Bronchial epithelial cell (primary cell): ENCODE data around the gene ZNF850. TPM values are rescaled to one million over a fixed set of nuclear protein-coding genes. Genes with fewer than 3 reads are reported as not detected.
A peak's percentile ranks its signal among the peaks of the same experiment; 100 is the strongest.
"Not testable (repeated sequence)": the region's sequence is repeated elsewhere in the genome, so short reads cannot be mapped to it uniquely, and the experiment has no call there.

ENCODE experiments used
- DNase-seq: peaks from one replicate; pipeline ENCODE4 v3.0.0-alpha.2; 2010; ENCODE audit warnings: low read depth
- FAIRE-seq: peaks from 2 replicates; lab custom pipeline; 2011; peaks lifted over from hg19 to GRCh38; lab: Jason Lieb, UNC
- H3K27me3 ChIP-seq: 2 replicates; pipeline ENCODE4 v1.5.1; 2011; ENCODE audit warnings: low read length; ENCODE audit not compliant: control insufficient read depth, insufficient read depth
- H3K36me3 ChIP-seq: 2 replicates; pipeline ENCODE4 v1.5.1; 2011; ENCODE audit warnings: low read length; ENCODE audit not compliant: control insufficient read depth, insufficient read depth
- H3K4me3 ChIP-seq: 2 replicates; pipeline ENCODE4 v1.5.1; 2011; ENCODE audit warnings: mild to moderate bottlenecking, low read depth, low read length, control low read depth
- total RNA-seq: library from RNA; depleted of rRNA; stranded (reverse); fragments of >200 nt; gene quantifications from 2 replicates; pipeline ENCODE4 v1.2.1, GENCODE V29; 2014
- TF ChIP-seq, protein P1 (sequence below): IDR thresholded peaks from 2 replicates; pipeline ENCODE4 v1.5.1; 2011; ENCODE audit warnings: mild to moderate bottlenecking, moderate library complexity, low read length, control low read depth, inconsistent platforms; ENCODE audit not compliant: insufficient read depth, severe bottlenecking

ZNF850 gene
- total RNA-seq, 1 donor from 2014 or later = 1.6 TPM

GRCh38 chr19:36745870-36746269 lies 26.7 kb downstream of the ZNF850 start:
- Histone ChIP-seq H3K4me3 (no peak overlapping the region), H3K27me3 (no peaks in the 10 kb centered on the region), H3K36me3 (no peaks in the 10 kb centered on the region)
- DNase-seq (peak; percentile 38), FAIRE-seq (no peak)
- TF ChIP-seq, protein P1, sequence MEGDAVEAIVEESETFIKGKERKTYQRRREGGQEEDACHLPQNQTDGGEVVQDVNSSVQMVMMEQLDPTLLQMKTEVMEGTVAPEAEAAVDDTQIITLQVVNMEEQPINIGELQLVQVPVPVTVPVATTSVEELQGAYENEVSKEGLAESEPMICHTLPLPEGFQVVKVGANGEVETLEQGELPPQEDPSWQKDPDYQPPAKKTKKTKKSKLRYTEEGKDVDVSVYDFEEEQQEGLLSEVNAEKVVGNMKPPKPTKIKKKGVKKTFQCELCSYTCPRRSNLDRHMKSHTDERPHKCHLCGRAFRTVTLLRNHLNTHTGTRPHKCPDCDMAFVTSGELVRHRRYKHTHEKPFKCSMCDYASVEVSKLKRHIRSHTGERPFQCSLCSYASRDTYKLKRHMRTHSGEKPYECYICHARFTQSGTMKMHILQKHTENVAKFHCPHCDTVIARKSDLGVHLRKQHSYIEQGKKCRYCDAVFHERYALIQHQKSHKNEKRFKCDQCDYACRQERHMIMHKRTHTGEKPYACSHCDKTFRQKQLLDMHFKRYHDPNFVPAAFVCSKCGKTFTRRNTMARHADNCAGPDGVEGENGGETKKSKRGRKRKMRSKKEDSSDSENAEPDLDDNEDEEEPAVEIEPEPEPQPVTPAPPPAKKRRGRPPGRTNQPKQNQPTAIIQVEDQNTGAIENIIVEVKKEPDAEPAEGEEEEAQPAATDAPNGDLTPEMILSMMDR = no peak

DNA sequence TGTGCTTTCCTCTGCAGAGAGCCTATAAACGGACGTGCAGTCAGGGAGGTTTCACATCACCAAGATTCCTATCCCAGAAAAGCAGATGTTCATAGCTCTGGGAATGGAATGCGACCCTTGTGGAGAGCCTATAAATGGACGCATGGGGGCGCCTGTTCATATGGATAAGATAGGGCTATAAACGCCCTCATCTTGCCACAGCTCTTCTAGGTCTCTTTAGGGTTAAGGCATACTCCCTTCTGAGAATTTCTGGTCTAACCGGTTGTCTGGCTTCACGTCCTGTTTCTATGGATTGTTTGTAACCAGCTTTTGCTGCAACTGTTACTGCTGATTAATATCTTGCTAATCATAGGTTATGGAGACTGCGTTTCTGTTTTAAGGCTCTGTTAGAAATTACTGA lies 36.4 kb downstream of the ZNF850 start:
- DNase-seq = not testable (repeated sequence)

DNA sequence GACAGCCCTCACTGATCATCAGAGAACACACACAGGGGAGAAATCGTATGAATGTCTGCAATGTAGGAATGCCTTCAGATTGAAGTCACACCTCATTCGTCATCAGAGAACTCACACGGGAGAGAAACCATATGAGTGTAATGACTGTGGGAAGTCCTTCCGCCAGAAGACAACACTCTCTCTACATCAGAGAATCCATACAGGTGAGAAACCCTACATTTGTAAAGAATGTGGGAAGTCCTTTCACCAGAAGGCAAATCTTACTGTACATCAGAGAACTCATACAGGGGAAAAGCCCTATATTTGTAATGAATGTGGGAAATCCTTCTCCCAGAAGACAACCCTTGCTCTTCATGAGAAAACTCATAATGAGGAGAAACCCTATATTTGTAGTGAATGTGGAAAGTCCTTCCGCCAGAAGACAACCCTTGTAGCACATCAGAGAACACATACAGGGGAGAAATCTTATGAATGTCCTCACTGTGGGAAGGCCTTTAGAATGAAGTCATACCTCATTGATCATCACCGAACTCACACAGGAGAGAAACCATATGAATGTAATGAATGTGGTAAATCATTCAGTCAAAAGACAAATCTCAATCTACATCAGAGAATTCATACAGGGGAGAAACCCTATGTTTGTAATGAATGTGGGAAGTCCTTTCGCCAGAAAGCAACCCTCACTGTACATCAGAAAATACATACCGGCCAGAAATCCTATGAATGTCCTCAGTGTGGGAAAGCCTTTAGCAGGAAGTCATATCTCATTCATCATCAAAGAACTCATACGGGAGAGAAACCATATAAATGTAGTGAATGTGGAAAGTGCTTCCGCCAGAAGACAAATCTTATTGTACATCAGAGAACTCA lies 52.7 kb downstream of the ZNF850 start:
- Histone ChIP-seq H3K4me3 (no peak overlapping the region), H3K36me3 (peaks cover 6% of the 10 kb centered on the region), H3K27me3 (no peaks in the 10 kb centered on the region)
- TF ChIP-seq, protein P1 = no peak
- FAIRE-seq = no peak
- no peak for DNase-seq

More for the DNA sequence above, 36.4 kb downstream of the ZNF850 start:
- H3K36me3 ChIP-seq, H3K4me3 ChIP-seq, FAIRE-seq, H3K27me3 ChIP-seq: not testable (repeated sequence)

GRCh38 chr19:36709423-36709822 lies 63.2 kb downstream of the ZNF850 start:
- TF ChIP-seq, protein P1 = no peak
- no peak overlapping the region for H3K4me3 ChIP-seq
- peaks cover 10% of the 10 kb centered on the region for H3K36me3 ChIP-seq
- FAIRE-seq (no peak), DNase-seq (no peak)
- H3K27me3 ChIP-seq = no peaks in the 10 kb centered on the region

- Histone ChIP-seq H3K36me3 (peaks cover 3% of the 10 kb centered on the region), H3K4me3 (no peak overlapping the region), H3K27me3 (no peaks in the 10 kb centered on the region)
- FAIRE-seq = no peak
- no peak for DNase-seq
- TF ChIP-seq, protein P1 = no peak
Measured at GRCh38 chr19:36707134-36707533, 65.5 kb downstream of the ZNF850 start.

GRCh38 chr19:36688058-36688457 lies 84.5 kb downstream of the ZNF850 start:
- DNase-seq (peak; percentile 5), FAIRE-seq (no peak)
- TF ChIP-seq, protein P1 = no peak

More at GRCh38 chr19:36688058-36688457, 84.5 kb downstream of the ZNF850 start:
- H3K4me3 ChIP-seq = peak overlapping the region; percentile 76
- H3K36me3 ChIP-seq = peaks cover 14% of the 10 kb centered on the region
- no peaks in the 10 kb centered on the region for H3K27me3 ChIP-seq
